VCaP (cell line): ENCODE measurements around the gene CPNE5.

Experiments
- H3K27ac ChIP-seq: fragments of 450-650 bp; 2 replicates; pipeline ENCODE4 v1.5.1; 2017
- TF ChIP-seq, protein P1 (sequence below): fragments of 450-650 bp; conservative IDR thresholded peaks from 2 replicates; pipeline ENCODE4 v1.5.1; 2017; ENCODE audit warnings: mild to moderate bottlenecking, moderate library complexity

CPNE5 gene

GRCh38 chr6:36863670-36864540 lies 24.7 kb upstream of the CPNE5 start:
- H3K27ac ChIP-seq = no peak overlapping the region
- TF ChIP-seq, protein P1, sequence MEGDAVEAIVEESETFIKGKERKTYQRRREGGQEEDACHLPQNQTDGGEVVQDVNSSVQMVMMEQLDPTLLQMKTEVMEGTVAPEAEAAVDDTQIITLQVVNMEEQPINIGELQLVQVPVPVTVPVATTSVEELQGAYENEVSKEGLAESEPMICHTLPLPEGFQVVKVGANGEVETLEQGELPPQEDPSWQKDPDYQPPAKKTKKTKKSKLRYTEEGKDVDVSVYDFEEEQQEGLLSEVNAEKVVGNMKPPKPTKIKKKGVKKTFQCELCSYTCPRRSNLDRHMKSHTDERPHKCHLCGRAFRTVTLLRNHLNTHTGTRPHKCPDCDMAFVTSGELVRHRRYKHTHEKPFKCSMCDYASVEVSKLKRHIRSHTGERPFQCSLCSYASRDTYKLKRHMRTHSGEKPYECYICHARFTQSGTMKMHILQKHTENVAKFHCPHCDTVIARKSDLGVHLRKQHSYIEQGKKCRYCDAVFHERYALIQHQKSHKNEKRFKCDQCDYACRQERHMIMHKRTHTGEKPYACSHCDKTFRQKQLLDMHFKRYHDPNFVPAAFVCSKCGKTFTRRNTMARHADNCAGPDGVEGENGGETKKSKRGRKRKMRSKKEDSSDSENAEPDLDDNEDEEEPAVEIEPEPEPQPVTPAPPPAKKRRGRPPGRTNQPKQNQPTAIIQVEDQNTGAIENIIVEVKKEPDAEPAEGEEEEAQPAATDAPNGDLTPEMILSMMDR = no peak

GRCh38 chr6:36862848-36863382 lies 23.7 kb upstream of the CPNE5 start:
- no peak overlapping the region for H3K27ac ChIP-seq
- TF ChIP-seq, protein P1 = no peak

DNA sequence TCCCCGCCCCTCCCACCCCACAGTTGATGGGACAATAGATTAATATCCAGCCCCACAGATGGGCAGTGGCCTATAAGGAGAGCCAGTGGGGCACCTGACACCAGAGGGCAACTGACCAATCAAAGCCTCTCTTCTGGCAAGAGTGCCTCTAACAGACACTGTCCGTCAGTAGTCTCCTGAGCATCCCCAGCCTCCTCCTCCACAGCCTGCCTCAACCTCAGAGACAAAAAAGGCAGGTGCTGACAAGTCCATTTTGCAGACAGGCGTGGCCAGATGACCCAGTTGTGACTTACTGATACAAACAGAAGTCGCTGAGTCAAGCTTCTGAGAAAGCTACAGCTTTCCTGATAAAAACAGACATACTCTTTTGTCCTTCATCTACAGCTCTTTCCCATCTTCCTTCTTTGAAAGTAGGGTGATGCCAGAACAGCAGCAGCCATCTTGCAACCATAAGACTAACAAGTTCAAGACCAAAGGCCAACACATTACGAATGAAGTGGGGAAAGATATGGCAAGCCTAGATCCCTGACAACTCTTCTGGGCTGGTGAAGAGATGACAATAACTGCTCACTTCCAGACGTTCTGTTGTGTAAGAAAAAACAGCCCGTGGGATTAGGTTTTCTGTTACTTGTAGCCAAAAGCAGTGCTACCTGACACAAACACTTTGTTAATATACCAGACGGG lies 23.1 kb upstream of the CPNE5 start:
- H3K27ac ChIP-seq = no peak overlapping the region
- TF ChIP-seq, protein P1 = no peak

GRCh38 chr6:36860126-36860525 lies 20.9 kb upstream of the CPNE5 start:
- TF ChIP-seq, protein P1 = no peak
- H3K27ac ChIP-seq = no peak overlapping the region

- TF ChIP-seq, protein P1 = no peak
- H3K27ac ChIP-seq = no peak overlapping the region
Observed at GRCh38 chr6:36858407-36858981, 19.2 kb upstream of the CPNE5 start.

- TF ChIP-seq, protein P1 = no peak
- no peak overlapping the region for H3K27ac ChIP-seq
Observed at GRCh38 chr6:36857325-36857724, 18.1 kb upstream of the CPNE5 start.

DNA sequence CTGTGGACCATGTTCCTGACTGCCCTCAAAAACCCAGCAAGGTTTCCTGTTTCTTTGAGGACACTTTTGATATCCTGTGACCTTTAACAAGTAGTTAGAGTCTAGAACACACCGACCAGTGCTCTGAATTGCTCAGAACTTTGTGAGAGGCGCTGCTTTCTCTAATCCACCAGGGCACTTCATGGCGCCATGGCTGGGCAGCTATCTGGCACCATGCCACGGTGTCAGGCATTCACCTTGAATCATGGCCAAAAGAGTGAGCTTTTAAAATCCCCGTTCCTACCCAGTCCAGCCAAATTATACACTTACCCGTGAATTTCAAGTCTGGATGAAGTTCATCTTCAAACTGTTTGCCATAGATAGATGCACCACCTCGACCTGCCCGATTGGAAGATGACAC lies 17.0 kb upstream of the CPNE5 start:
- TF ChIP-seq, protein P1 = no peak
- H3K27ac ChIP-seq = no peak overlapping the region
